CD4-positive, alpha-beta memory T cell (primary cell): ENCODE measurements around the gene SHF. TPM values are rescaled to one million over a fixed set of nuclear protein-coding genes. Genes with fewer than 3 reads are reported as not detected.

Experiments
- CTCF ChIA-PET: fragments of 350-600 bp; sonication (Branson Sonifier 250); formaldehyde crosslinking; loops from one replicate; lab custom pipeline; 2021; ENCODE audit warnings: inconsistent platforms; ENCODE audit not compliant: partially characterized antibody; lab: Charles Lee
- POLR2A ChIA-PET: fragments of 350-600 bp; sonication (Branson Sonifier 250); formaldehyde crosslinking; loops from one replicate; lab custom pipeline; 2021; ENCODE audit not compliant: partially characterized antibody; lab: Charles Lee
- DNase-seq, 5 donors: peaks; one replicate each; pipeline versions ENCODE4 v3.0.0 to v3.0.0-alpha.2; 2020 to 2022; ENCODE audit warnings: mixed read lengths in 1 of 5
- H3K27ac ChIP-seq: one replicate; pipeline ENCODE4 v1.7.0; 2013; ENCODE audit warnings: low read depth, low read length
- H3K27me3 ChIP-seq: 2 replicates; pipeline ENCODE4 v1.7.0; 2013; ENCODE audit warnings: mild to moderate bottlenecking, low read length, moderate library complexity; ENCODE audit not compliant: insufficient read depth
- H3K36me3 ChIP-seq: 2 replicates; pipeline ENCODE4 v1.7.0; 2013; ENCODE audit warnings: mild to moderate bottlenecking, low read length, moderate library complexity; ENCODE audit not compliant: insufficient read depth
- H3K4me1 ChIP-seq: 2 replicates; pipeline ENCODE4 v1.7.0; 2013; ENCODE audit warnings: mild to moderate bottlenecking, low read length, moderate library complexity; ENCODE audit not compliant: insufficient read depth
- H3K4me3 ChIP-seq, 2 donors: one replicate each; pipeline ENCODE4 v1.7.0; 2013; ENCODE audit warnings: low read length in 2 of 2, mild to moderate bottlenecking in 1 of 2
- H3K9me3 ChIP-seq, 2 donors: one replicate each; pipeline ENCODE4 v1.7.0; 2013; ENCODE audit warnings: low read length in 2 of 2, control low read depth in 1 of 2; ENCODE audit not compliant: control insufficient read depth in 1 of 2
- H3K27ac Mint-ChIP-seq, 7 donors: one replicate each; pipeline ENCODE4 v1.8.0; 2020 to 2021; ENCODE audit warnings: mixed read lengths in 7 of 7, mild to moderate bottlenecking in 6 of 7, inconsistent platforms in 3 of 7, moderate library complexity in 3 of 7
- H3K27me3 Mint-ChIP-seq, 2 donors: one replicate each; pipeline ENCODE4 v1.8.0; 2020 to 2021; ENCODE audit warnings: mixed read lengths in 2 of 2
- H3K36me3 Mint-ChIP-seq, 2 donors: one replicate each; pipeline ENCODE4 v1.8.0; 2020 to 2021; ENCODE audit warnings: mixed read lengths in 2 of 2, inconsistent platforms in 1 of 2, mild to moderate bottlenecking in 1 of 2
- H3K4me1 Mint-ChIP-seq, 4 donors: one replicate each; pipeline ENCODE4 v1.8.0; 2020 to 2021; ENCODE audit warnings: mixed read lengths in 4 of 4, mild to moderate bottlenecking in 1 of 4
- H3K4me3 Mint-ChIP-seq, 8 donors: one replicate each; pipeline ENCODE4 v1.8.0; 2020 to 2021; ENCODE audit warnings: mixed read lengths in 8 of 8, mild to moderate bottlenecking in 7 of 8, moderate library complexity in 6 of 8, inconsistent platforms in 3 of 8
- H3K9me3 Mint-ChIP-seq, 8 donors: one replicate each; pipeline ENCODE4 v1.8.0; 2020 to 2021; ENCODE audit warnings: mixed read lengths in 8 of 8, mild to moderate bottlenecking in 5 of 8, inconsistent platforms in 3 of 8, moderate library complexity in 1 of 8
- intact Hi-C: fragments of 100-400 bp; cut with micrococcal nuclease; formaldehyde crosslinking; loops from one replicate; pipeline ENCODE4 v1.15.1; 2023
- polyA plus RNA-seq, 2 donors: library from polyadenylated mRNA; unstranded; fragments of 300-500 nt; fragmentation: Illumina TruSeq; gene quantifications; one replicate each; pipeline ENCODE4 v1.2.3, GENCODE V29; 2021
- total RNA-seq, 2 experiments: library from RNA; stranded (reverse); gene quantifications; one replicate each; pipeline ENCODE4 v1.2.3, GENCODE V29; 2021

SHF gene
- total and polyA plus RNA-seq, 4 experiments from 2014 or later, result 0.66 to 6.7 (median 3.5) TPM

GRCh38 chr15:45121020-45121419, 66.7 kb downstream of the SHF start:
- no peak for DNase-seq

GRCh38 chr15:45120081-45120972, 67.4 kb downstream of the SHF start:
- peaks cover 41 to 48% of the 10 kb centered on the region in 2 donors for H3K27me3 Mint-ChIP-seq
- H3K36me3 ChIP-seq, result no peaks in the 10 kb centered on the region
- POLR2A ChIA-PET, result no interaction called here
- H3K9me3 ChIP-seq, result no peaks in the 10 kb centered on the region
- intact Hi-C loops, result no loop called here
- H3K4me3 ChIP-seq, result no peak overlapping the region
- H3K4me3 Mint-ChIP-seq, result no peak overlapping the region
- peaks cover 12 to 29% (median 21%) of the 10 kb centered on the region in 4 donors for H3K4me1 Mint-ChIP-seq
- peaks cover 0 to 2% (median 0%) of the 10 kb centered on the region in 8 donors for H3K9me3 Mint-ChIP-seq
- H3K27ac Mint-ChIP-seq, result no peak overlapping the region
- DNase-seq, result no peak
- no peak overlapping the region for H3K27ac ChIP-seq
- peaks cover 26% of the 10 kb centered on the region for H3K27me3 ChIP-seq
- no peaks in the 10 kb centered on the region for H3K36me3 Mint-ChIP-seq
- CTCF ChIA-PET, result interaction anchor here (1.8 kb wide), 1 partner anchor 48 kb away, joined by 5 read pairs; no protein-coding TSS in a partner anchor
- H3K4me1 ChIP-seq, result peaks cover 18% of the 10 kb centered on the region

More at GRCh38 chr15:45121020-45121419, 66.7 kb downstream of the SHF start:
- no peaks in the 10 kb centered on the region for H3K36me3 ChIP-seq
- H3K4me3 Mint-ChIP-seq, result no peak overlapping the region
- peaks cover 12 to 23% (median 17%) of the 10 kb centered on the region in 4 donors for H3K4me1 Mint-ChIP-seq
- POLR2A ChIA-PET, result no interaction called here
- peaks cover 41 to 48% of the 10 kb centered on the region in 2 donors for H3K27me3 Mint-ChIP-seq
- no peak overlapping the region for H3K27ac ChIP-seq
- no peaks in the 10 kb centered on the region for H3K36me3 Mint-ChIP-seq
- H3K27me3 ChIP-seq, result peaks cover 22% of the 10 kb centered on the region
- H3K9me3 Mint-ChIP-seq, result peaks cover 0 to 2% (median 0%) of the 10 kb centered on the region in 8 donors
- H3K4me3 ChIP-seq, result no peak overlapping the region
- H3K4me1 ChIP-seq, result peaks cover 18% of the 10 kb centered on the region
- H3K9me3 ChIP-seq, result no peaks in the 10 kb centered on the region
- intact Hi-C loops, result no loop called here
- CTCF ChIA-PET, result interaction anchor here (1.2 to 1.8 kb wide), 2 partner anchors 14 to 47 kb away, joined by 3 to 5 read pairs; no protein-coding TSS in a partner anchor
- H3K27ac Mint-ChIP-seq, result no peak overlapping the region

- Mint-ChIP-seq H3K9me3 (peaks cover 0 to 2% (median 0%) of the 10 kb centered on the region in 8 donors), H3K27ac (no peak overlapping the region), H3K27me3 (peaks cover 46 to 54% of the 10 kb centered on the region in 2 donors), H3K4me3 (peak overlapping the region in 1 of 8 donors; percentile 27), H3K36me3 (no peaks in the 10 kb centered on the region), H3K4me1 (peaks cover 18 to 39% (median 29%) of the 10 kb centered on the region in 4 donors)
- Histone ChIP-seq H3K27ac (no peak overlapping the region), H3K4me1 (peaks cover 26% of the 10 kb centered on the region), H3K27me3 (peaks cover 36% of the 10 kb centered on the region), H3K36me3 (no peaks in the 10 kb centered on the region), H3K9me3 (no peaks in the 10 kb centered on the region), H3K4me3 (no peak overlapping the region)
- ChIA-PET CTCF (interaction anchor here (1.0 to 1.9 kb wide), 16 partner anchors 8 to 541 kb away, joined by 3 to 21 read pairs (median 6); partner anchors contain the start of genes DUOX1 and DUOXA1), POLR2A (interaction anchor here (1.0 kb wide), 1 partner anchor 44 kb away, joined by 4 read pairs; no protein-coding TSS in a partner anchor)
- intact Hi-C loops, result loop anchor here (2.0 to 5.0 kb wide), 2 partner anchors 68 to 82 kb away; partner anchors contain the start of gene SHF
- no peak for DNase-seq
Measured at GRCh38 chr15:45118996-45119395, 68.8 kb downstream of the SHF start.

- no peaks in the 10 kb centered on the region for H3K36me3 ChIP-seq
- intact Hi-C loops, result loop anchor here (2.0 to 5.0 kb wide), 2 partner anchors 69 to 81 kb away; partner anchors contain the start of gene SHF
- H3K27ac ChIP-seq, result no peak overlapping the region
- H3K4me1 Mint-ChIP-seq, result peaks cover 20 to 48% (median 36%) of the 10 kb centered on the region in 4 donors
- peaks cover 0 to 2% (median 0%) of the 10 kb centered on the region in 8 donors for H3K9me3 Mint-ChIP-seq
- H3K27me3 Mint-ChIP-seq, result peaks cover 52 to 61% of the 10 kb centered on the region in 2 donors
- no peaks in the 10 kb centered on the region for H3K9me3 ChIP-seq
- peaks cover 44% of the 10 kb centered on the region for H3K27me3 ChIP-seq
- no peaks in the 10 kb centered on the region for H3K36me3 Mint-ChIP-seq
- H3K4me1 ChIP-seq, result peaks cover 32% of the 10 kb centered on the region
- peak; percentile 77 to 84 (median 79) for DNase-seq
- CTCF ChIA-PET, result interaction anchor here (0.5 to 1.9 kb wide), 33 partner anchors 8 to 540 kb away, joined by 3 to 21 read pairs (median 4); partner anchors contain the start of genes DUOX1 and DUOXA1
- peak overlapping the region in 1 of 7 donors; percentile 62 for H3K27ac Mint-ChIP-seq
- H3K4me3 Mint-ChIP-seq, result peak overlapping the region; percentile 67 to 94 (median 86)
- POLR2A ChIA-PET, result interaction anchor here (0.8 to 1.1 kb wide), 5 partner anchors 8 to 83 kb away, joined by 3 to 5 read pairs (median 3); no protein-coding TSS in a partner anchor
- no peak overlapping the region for H3K4me3 ChIP-seq
Measured at GRCh38 chr15:45118131-45118588, 69.6 kb downstream of the SHF start.

GRCh38 chr15:45117308-45118130, 70.2 kb downstream of the SHF start:
- no peaks in the 10 kb centered on the region for H3K9me3 ChIP-seq
- Mint-ChIP-seq H3K36me3 (no peaks in the 10 kb centered on the region), H3K27ac (peak overlapping the region in 1 of 7 donors; percentile 59), H3K9me3 (peaks cover 0 to 6% (median 0%) of the 10 kb centered on the region in 8 donors), H3K4me1 (peaks cover 20 to 54% (median 41%) of the 10 kb centered on the region in 4 donors), H3K4me3 (peak overlapping the region; percentile 67 to 94 (median 86)), H3K27me3 (peaks cover 52 to 64% of the 10 kb centered on the region in 2 donors)
- ChIA-PET POLR2A (interaction anchor here (0.8 to 1.1 kb wide), 5 partner anchors 9 to 83 kb away, joined by 3 to 5 read pairs (median 3); no protein-coding TSS in a partner anchor), CTCF (interaction anchor here (0.5 to 1.9 kb wide), 30 partner anchors 9 to 540 kb away, joined by 3 to 21 read pairs (median 4); partner anchors contain the start of genes DUOX1 and DUOXA1)
- DNase-seq, result no peak
- no peaks in the 10 kb centered on the region for H3K36me3 ChIP-seq
- intact Hi-C loops, result loop anchor here (2.0 to 5.0 kb wide), 2 partner anchors 70 to 81 kb away; partner anchors contain the start of gene SHF
- peaks cover 50% of the 10 kb centered on the region for H3K27me3 ChIP-seq
- no peak overlapping the region for H3K4me3 ChIP-seq
- H3K27ac ChIP-seq, result no peak overlapping the region
- H3K4me1 ChIP-seq, result peaks cover 39% of the 10 kb centered on the region
